HEK293 (cell line): Measurements from ENCODE around the gene NSUN6.

Experiments
- MZF1 ChIP-seq: fragments of 450-650 bp; formaldehyde crosslinking; IDR thresholded peaks from 2 replicates; pipeline ENCODE4 v1.5.1; 2017; ENCODE audit warnings: missing biosample characterization, missing genetic modification characterization, borderline replicate concordance
- ZFP41 ChIP-seq: fragments of 450-650 bp; formaldehyde crosslinking; IDR thresholded peaks from 2 replicates; pipeline ENCODE4 v1.5.1; 2016; ENCODE audit warnings: missing biosample characterization, missing genetic modification characterization, borderline replicate concordance
- ZNF146 ChIP-seq: fragments of 450-650 bp; formaldehyde crosslinking; IDR thresholded peaks from 2 replicates; pipeline ENCODE4 v1.5.1; 2016; ENCODE audit warnings: missing biosample characterization, missing genetic modification characterization
- ZNF302 ChIP-seq: fragments of 450-650 bp; formaldehyde crosslinking; IDR thresholded peaks from 2 replicates; pipeline ENCODE4 v1.5.1; 2016; ENCODE audit warnings: missing biosample characterization, missing genetic modification characterization, low read depth
- ZNF423 ChIP-seq: fragments of 450-650 bp; formaldehyde crosslinking; IDR thresholded peaks from 2 replicates; pipeline ENCODE4 v1.5.1; 2016; ENCODE audit warnings: missing biosample characterization, missing genetic modification characterization
- ZNF514 ChIP-seq: fragments of 450-650 bp; formaldehyde crosslinking; IDR thresholded peaks from 2 replicates; pipeline ENCODE4 v1.5.1; 2016; ENCODE audit warnings: missing biosample characterization, missing genetic modification characterization
- ZNF521 ChIP-seq: fragments of 450-650 bp; formaldehyde crosslinking; IDR thresholded peaks from 2 replicates; pipeline ENCODE4 v1.5.1; 2017; ENCODE audit warnings: missing biosample characterization, mild to moderate bottlenecking, missing genetic modification characterization
- ZNF555 ChIP-seq: fragments of 450-650 bp; formaldehyde crosslinking; conservative IDR thresholded peaks from 2 replicates; pipeline ENCODE4 v1.5.1; 2017; ENCODE audit warnings: missing biosample characterization, mild to moderate bottlenecking, missing genetic modification characterization, inconsistent platforms
- ZNF561 ChIP-seq: fragments of 450-650 bp; IDR thresholded peaks from 2 replicates; pipeline ENCODE4 v1.5.1; 2018; ENCODE audit warnings: missing biosample characterization, missing genetic modification characterization, borderline replicate concordance
- TF ChIP-seq, protein P1 (sequence below): fragments of 450-650 bp; formaldehyde crosslinking; IDR thresholded peaks from 2 replicates; pipeline ENCODE4 v1.5.1; 2016; ENCODE audit warnings: missing biosample characterization, missing genetic modification characterization
- TF ChIP-seq, protein P2 (sequence below): fragments of 450-650 bp; formaldehyde crosslinking; optimal IDR thresholded peaks from 2 replicates; pipeline ENCODE3; 2016; ENCODE audit warnings: missing biosample characterization, mild to moderate bottlenecking, missing genetic modification characterization

DNA sequence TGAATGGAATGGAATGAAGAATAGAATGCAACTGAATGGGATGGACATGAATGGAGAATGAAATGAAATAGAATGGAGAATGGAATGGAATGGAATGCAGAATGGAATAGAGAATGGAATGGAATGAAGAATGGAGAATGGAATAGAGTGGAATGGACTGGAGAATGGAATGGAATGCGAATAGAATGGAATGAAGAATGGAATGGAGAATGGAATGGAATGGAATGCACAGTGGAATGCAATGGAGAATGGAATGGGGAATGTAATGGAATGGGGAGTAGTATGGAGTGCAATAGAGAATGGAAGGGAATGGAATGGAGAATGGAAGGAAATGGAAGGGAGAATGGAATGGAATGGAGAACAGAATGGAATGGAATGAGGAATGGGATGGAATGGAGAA is 93.4 kb downstream of the NSUN6 start:
- TF ChIP-seq, protein P1, sequence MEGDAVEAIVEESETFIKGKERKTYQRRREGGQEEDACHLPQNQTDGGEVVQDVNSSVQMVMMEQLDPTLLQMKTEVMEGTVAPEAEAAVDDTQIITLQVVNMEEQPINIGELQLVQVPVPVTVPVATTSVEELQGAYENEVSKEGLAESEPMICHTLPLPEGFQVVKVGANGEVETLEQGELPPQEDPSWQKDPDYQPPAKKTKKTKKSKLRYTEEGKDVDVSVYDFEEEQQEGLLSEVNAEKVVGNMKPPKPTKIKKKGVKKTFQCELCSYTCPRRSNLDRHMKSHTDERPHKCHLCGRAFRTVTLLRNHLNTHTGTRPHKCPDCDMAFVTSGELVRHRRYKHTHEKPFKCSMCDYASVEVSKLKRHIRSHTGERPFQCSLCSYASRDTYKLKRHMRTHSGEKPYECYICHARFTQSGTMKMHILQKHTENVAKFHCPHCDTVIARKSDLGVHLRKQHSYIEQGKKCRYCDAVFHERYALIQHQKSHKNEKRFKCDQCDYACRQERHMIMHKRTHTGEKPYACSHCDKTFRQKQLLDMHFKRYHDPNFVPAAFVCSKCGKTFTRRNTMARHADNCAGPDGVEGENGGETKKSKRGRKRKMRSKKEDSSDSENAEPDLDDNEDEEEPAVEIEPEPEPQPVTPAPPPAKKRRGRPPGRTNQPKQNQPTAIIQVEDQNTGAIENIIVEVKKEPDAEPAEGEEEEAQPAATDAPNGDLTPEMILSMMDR (tag by site-specific recombination): no peak
- TF ChIP-seq ZNF514 (tag by site-specific recombination) (no peak), ZNF555 (no peak), ZNF521 (tag by site-specific recombination) (no peak), ZNF302 (tag by site-specific recombination) (no peak), ZNF423 (tag by site-specific recombination) (no peak), ZFP41 (tag by site-specific recombination) (no peak), MZF1 (no peak), ZNF146 (tag by site-specific recombination) (no peak), ZNF561 (tag by site-specific recombination) (no peak)
- TF ChIP-seq, protein P2, sequence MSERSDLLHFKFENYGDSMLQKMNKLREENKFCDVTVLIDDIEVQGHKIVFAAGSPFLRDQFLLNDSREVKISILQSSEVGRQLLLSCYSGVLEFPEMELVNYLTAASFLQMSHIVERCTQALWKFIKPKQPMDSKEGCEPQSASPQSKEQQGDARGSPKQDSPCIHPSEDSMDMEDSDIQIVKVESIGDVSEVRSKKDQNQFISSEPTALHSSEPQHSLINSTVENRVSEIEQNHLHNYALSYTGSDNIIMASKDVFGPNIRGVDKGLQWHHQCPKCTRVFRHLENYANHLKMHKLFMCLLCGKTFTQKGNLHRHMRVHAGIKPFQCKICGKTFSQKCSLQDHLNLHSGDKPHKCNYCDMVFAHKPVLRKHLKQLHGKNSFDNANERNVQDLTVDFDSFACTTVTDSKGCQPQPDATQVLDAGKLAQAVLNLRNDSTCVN (tag by site-specific recombination): no peak
